ENCODE measurements around the gene LRRTM4. TPM values are rescaled to one million over a fixed set of nuclear protein-coding genes. Genes with fewer than 3 reads are reported as not detected.
"Not testable (repeated sequence)": the region's sequence is repeated elsewhere in the genome, so short reads cannot be mapped to it uniquely, and the experiment has no call there.

Gene LRRTM4
- total RNA-seq, 1 donor from 2014 or later = 0.98 TPM

- intact Hi-C loops (cut with DNase I) = no loop called here
- Histone ChIP-seq H3K4me1 (no peaks in the 10 kb centered on the region), H3K36me3 (no peaks in the 10 kb centered on the region), H3K27ac (no peak overlapping the region), H3K4me3 (no peak overlapping the region), H3K27me3 (no peaks in the 10 kb centered on the region), H3K9me3 (no peaks in the 10 kb centered on the region)
- DNase-seq (ENCODE audit: extremely low spot score in 2 of 2) = no peak
- TF ChIP-seq CTCF (IDR thresholded peaks at IDR 0.05) (no peak), POLR2A (IDR thresholded peaks at IDR 0.05) (no peak), POLR2AphosphoS5 (IDR thresholded peaks at IDR 0.05; ENCODE audit: insufficient read depth in 1 of 2, low read depth in 1 of 2) (no peak)
These were observed 440.6 kb downstream of the LRRTM4 start for GRCh38 chr2:77081597-77081996.

- TF ChIP-seq POLR2A (IDR thresholded peaks at IDR 0.05) = no peak
- no peak for TF ChIP-seq POLR2AphosphoS5 (IDR thresholded peaks at IDR 0.05; ENCODE audit: insufficient read depth in 1 of 2, low read depth in 1 of 2)
- no peak for TF ChIP-seq CTCF (IDR thresholded peaks at IDR 0.05)
These were observed 457.9 kb downstream of the LRRTM4 start for GRCh38 chr2:77064324-77064723.

GRCh38 chr2:77054938-77055337 lies 467.2 kb downstream of the LRRTM4 start:
- Histone ChIP-seq H3K27ac (no peak overlapping the region), H3K9me3 (no peaks in the 10 kb centered on the region), H3K27me3 (no peaks in the 10 kb centered on the region), H3K4me3 (no peak overlapping the region), H3K4me1 (no peaks in the 10 kb centered on the region), H3K36me3 (no peaks in the 10 kb centered on the region)
- no peak for DNase-seq (ENCODE audit: extremely low spot score in 2 of 2)
- TF ChIP-seq POLR2AphosphoS5 (IDR thresholded peaks at IDR 0.05; ENCODE audit: insufficient read depth in 1 of 2, low read depth in 1 of 2) (no peak), CTCF (IDR thresholded peaks at IDR 0.05) (no peak), POLR2A (IDR thresholded peaks at IDR 0.05) (no peak)
- intact Hi-C loops (cut with DNase I) = no loop called here

More at GRCh38 chr2:77064324-77064723, 457.9 kb downstream of the LRRTM4 start:
- Histone ChIP-seq H3K9me3 (no peaks in the 10 kb centered on the region), H3K4me1 (no peaks in the 10 kb centered on the region), H3K27me3 (no peaks in the 10 kb centered on the region), H3K27ac (no peak overlapping the region), H3K36me3 (no peaks in the 10 kb centered on the region), H3K4me3 (no peak overlapping the region)
- DNase-seq (ENCODE audit: extremely low spot score in 2 of 2) = no peak
- intact Hi-C loops (cut with DNase I) = no loop called here

GRCh38 chr2:77046339-77046738 lies 475.8 kb downstream of the LRRTM4 start:
- Histone ChIP-seq H3K36me3 (no peaks in the 10 kb centered on the region), H3K27me3 (no peaks in the 10 kb centered on the region), H3K4me1 (no peaks in the 10 kb centered on the region), H3K9me3 (no peaks in the 10 kb centered on the region), H3K4me3 (no peak overlapping the region), H3K27ac (no peak overlapping the region)
- intact Hi-C loops (cut with DNase I) = no loop called here
- no peak for DNase-seq (ENCODE audit: extremely low spot score in 2 of 2)
- no peak for TF ChIP-seq POLR2AphosphoS5 (IDR thresholded peaks at IDR 0.05; ENCODE audit: insufficient read depth in 1 of 2, low read depth in 1 of 2)
- no peak for TF ChIP-seq CTCF (IDR thresholded peaks at IDR 0.05)
- TF ChIP-seq POLR2A (IDR thresholded peaks at IDR 0.05) = no peak

- H3K27ac ChIP-seq; H3K4me1 ChIP-seq; DNase-seq (ENCODE audit: extremely low spot score in 2 of 2); H3K36me3 ChIP-seq; H3K27me3 ChIP-seq; H3K9me3 ChIP-seq; intact Hi-C loops (cut with DNase I); H3K4me3 ChIP-seq: not testable (repeated sequence)
These were observed 476.7 kb downstream of the LRRTM4 start for GRCh38 chr2:77045456-77045855.

GRCh38 chr2:77034445-77034844 lies 487.7 kb downstream of the LRRTM4 start:
- H3K4me1 ChIP-seq = no peaks in the 10 kb centered on the region
- H3K9me3 ChIP-seq = no peaks in the 10 kb centered on the region
- H3K36me3 ChIP-seq = no peaks in the 10 kb centered on the region
- DNase-seq (ENCODE audit: extremely low spot score in 2 of 2) = no peak
- no peaks in the 10 kb centered on the region for H3K27me3 ChIP-seq
- H3K27ac ChIP-seq = no peak overlapping the region
- no peak overlapping the region for H3K4me3 ChIP-seq
- TF ChIP-seq CTCF (IDR thresholded peaks at IDR 0.05) (no peak), POLR2AphosphoS5 (IDR thresholded peaks at IDR 0.05; ENCODE audit: insufficient read depth in 1 of 2, low read depth in 1 of 2) (no peak), POLR2A (IDR thresholded peaks at IDR 0.05) (no peak)
- intact Hi-C loops (cut with DNase I) = no loop called here

- DNase-seq (ENCODE audit: extremely low spot score in 2 of 2); H3K4me3 ChIP-seq; H3K9me3 ChIP-seq; H3K36me3 ChIP-seq; H3K4me1 ChIP-seq; H3K27me3 ChIP-seq; intact Hi-C loops (cut with DNase I); H3K27ac ChIP-seq: not testable (repeated sequence)
These were observed 492.9 kb downstream of the LRRTM4 start for GRCh38 chr2:77029237-77029636.

Measured in vagina (tissue), 2 donors.